HL-60 (cell line): ENCODE results near the gene MALAT1.
A peak's percentile ranks its signal among the peaks of the same experiment; 100 is the strongest.

ENCODE experiments used
- DNase-seq, 2 experiments: peaks; one replicate each; pipeline ENCODE4 v3.0.0-alpha.2; 2010 to 2020; ENCODE audit warnings: low read depth in 1 of 2, low spot score in 1 of 2
- H3K27ac ChIP-seq: fragments of 250-450 bp; sonication (Bioruptor Pico); replicated peaks from 2 replicates; pipeline ENCODE4 v1.5.1; 2020; ENCODE audit warnings: mild to moderate bottlenecking, moderate library complexity
- H3K27me3 ChIP-seq: fragments of 250-450 bp; sonication (Bioruptor Pico); 2 replicates; pipeline ENCODE4 v1.5.1; 2021; ENCODE audit warnings: mild to moderate bottlenecking, moderate library complexity; ENCODE audit not compliant: insufficient read depth, poor library complexity, severe bottlenecking
- H3K4me3 ChIP-seq: replicated peaks from 2 replicates; pipeline ENCODE4 v1.5.1; 2011; ENCODE audit warnings: mild to moderate bottlenecking, control low read depth, low read length; ENCODE audit not compliant: insufficient read depth
- GABPA ChIP-seq: IDR thresholded peaks from 2 replicates; pipeline ENCODE4 v1.6.1; 2012; ENCODE audit warnings: low read depth
- POLR2AphosphoS5 ChIP-seq: IDR thresholded peaks from 2 replicates; pipeline ENCODE4 v1.6.1; 2012; ENCODE audit warnings: low read depth
- SPI1 ChIP-seq: IDR thresholded peaks from 2 replicates; pipeline ENCODE4 v1.6.1; 2012; ENCODE audit warnings: low read depth, mild to moderate bottlenecking, borderline replicate concordance
- TF ChIP-seq, protein P1 (sequence below): IDR thresholded peaks from 2 replicates; pipeline ENCODE4 v1.6.1; 2012; ENCODE audit warnings: low read depth; ENCODE audit not compliant: insufficient replicate concordance
- TF ChIP-seq, protein P2 (sequence below): IDR thresholded peaks from one replicate; pipeline ENCODE4 v1.5.1; 2011; ENCODE audit warnings: low read length, control low read depth, inconsistent platforms; ENCODE audit not compliant: insufficient read depth

MALAT1 gene

DNA sequence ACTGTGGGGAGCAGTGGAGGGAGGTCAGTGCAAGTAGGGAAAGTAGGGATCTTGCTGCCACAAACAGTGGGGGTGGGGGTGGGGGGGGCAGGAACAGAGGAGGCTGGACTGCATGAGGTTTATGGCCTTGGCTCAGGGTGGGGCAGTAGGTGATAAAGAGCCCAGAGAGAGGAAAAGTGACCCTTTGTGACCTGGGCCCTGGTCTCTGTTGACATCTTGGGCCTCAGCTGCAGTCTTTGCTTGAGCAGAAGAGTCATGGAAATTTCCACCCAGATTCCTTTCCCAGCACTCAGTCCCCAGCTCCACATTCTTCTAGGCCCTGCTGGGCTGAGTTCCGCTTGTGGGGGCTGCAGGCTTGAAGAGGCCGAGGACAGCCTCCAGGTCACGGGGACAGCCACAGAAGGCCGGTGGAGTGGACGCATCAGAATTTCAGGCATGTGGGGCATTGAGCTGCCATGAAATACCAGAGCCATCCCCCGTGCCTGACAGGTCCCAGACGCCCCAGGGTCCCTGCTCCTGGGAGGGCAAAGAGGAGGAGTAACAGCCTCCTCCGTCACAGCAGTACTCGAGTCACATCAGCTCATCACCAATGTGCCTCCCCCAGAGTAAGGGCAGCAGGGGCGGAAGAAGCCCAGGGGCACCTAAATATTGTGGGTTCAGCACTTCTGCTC, 9.7 kb upstream of the MALAT1 start:
- DNase-seq, result no peak
- H3K4me3 ChIP-seq, result no peak overlapping the region
- no peaks in the 10 kb centered on the region for H3K27me3 ChIP-seq
- H3K27ac ChIP-seq, result no peak overlapping the region
- no peak for TF ChIP-seq POLR2AphosphoS5
- TF ChIP-seq, protein P1, sequence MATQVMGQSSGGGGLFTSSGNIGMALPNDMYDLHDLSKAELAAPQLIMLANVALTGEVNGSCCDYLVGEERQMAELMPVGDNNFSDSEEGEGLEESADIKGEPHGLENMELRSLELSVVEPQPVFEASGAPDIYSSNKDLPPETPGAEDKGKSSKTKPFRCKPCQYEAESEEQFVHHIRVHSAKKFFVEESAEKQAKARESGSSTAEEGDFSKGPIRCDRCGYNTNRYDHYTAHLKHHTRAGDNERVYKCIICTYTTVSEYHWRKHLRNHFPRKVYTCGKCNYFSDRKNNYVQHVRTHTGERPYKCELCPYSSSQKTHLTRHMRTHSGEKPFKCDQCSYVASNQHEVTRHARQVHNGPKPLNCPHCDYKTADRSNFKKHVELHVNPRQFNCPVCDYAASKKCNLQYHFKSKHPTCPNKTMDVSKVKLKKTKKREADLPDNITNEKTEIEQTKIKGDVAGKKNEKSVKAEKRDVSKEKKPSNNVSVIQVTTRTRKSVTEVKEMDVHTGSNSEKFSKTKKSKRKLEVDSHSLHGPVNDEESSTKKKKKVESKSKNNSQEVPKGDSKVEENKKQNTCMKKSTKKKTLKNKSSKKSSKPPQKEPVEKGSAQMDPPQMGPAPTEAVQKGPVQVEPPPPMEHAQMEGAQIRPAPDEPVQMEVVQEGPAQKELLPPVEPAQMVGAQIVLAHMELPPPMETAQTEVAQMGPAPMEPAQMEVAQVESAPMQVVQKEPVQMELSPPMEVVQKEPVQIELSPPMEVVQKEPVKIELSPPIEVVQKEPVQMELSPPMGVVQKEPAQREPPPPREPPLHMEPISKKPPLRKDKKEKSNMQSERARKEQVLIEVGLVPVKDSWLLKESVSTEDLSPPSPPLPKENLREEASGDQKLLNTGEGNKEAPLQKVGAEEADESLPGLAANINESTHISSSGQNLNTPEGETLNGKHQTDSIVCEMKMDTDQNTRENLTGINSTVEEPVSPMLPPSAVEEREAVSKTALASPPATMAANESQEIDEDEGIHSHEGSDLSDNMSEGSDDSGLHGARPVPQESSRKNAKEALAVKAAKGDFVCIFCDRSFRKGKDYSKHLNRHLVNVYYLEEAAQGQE, result no peak
- TF ChIP-seq, protein P2, sequence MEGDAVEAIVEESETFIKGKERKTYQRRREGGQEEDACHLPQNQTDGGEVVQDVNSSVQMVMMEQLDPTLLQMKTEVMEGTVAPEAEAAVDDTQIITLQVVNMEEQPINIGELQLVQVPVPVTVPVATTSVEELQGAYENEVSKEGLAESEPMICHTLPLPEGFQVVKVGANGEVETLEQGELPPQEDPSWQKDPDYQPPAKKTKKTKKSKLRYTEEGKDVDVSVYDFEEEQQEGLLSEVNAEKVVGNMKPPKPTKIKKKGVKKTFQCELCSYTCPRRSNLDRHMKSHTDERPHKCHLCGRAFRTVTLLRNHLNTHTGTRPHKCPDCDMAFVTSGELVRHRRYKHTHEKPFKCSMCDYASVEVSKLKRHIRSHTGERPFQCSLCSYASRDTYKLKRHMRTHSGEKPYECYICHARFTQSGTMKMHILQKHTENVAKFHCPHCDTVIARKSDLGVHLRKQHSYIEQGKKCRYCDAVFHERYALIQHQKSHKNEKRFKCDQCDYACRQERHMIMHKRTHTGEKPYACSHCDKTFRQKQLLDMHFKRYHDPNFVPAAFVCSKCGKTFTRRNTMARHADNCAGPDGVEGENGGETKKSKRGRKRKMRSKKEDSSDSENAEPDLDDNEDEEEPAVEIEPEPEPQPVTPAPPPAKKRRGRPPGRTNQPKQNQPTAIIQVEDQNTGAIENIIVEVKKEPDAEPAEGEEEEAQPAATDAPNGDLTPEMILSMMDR, result no peak
- TF ChIP-seq SPI1, result no peak
- no peak for TF ChIP-seq GABPA

DNA sequence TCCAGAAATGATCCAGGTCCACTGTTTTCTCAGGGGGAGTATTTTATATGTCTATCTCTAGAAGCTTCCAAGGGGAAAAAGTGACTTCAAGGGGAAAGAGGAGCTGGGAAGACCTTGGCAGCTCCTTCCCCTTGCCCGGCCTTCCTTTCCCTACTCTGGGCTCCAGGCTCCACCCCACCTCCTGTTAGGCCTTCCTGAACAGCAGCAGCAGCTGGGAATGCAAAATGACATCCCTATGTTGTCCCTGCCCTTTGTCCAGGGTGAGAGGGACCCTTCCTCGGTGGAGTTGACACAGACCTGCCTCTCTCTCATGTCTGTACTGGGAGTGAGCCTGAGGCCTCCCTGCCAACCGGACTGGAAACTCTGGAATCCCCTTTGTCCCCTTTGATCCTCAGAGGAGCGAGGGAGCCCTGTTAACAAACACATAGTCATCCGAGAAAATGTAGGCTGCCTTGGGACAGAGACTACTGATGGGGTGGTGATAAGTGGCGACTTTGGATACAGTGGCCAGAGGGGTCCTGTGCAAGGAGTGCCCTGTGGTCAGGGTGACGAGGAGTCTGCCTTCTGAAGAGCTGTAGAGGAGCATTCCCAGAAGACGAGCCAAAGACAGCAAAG, 9.0 kb upstream of the MALAT1 start:
- Histone ChIP-seq H3K27me3 (no peaks in the 10 kb centered on the region), H3K27ac (no peak overlapping the region), H3K4me3 (no peak overlapping the region)
- TF ChIP-seq GABPA (no peak), SPI1 (no peak), POLR2AphosphoS5 (no peak)
- TF ChIP-seq, protein P2, result no peak
- TF ChIP-seq, protein P1, result no peak
- no peak for DNase-seq

DNA sequence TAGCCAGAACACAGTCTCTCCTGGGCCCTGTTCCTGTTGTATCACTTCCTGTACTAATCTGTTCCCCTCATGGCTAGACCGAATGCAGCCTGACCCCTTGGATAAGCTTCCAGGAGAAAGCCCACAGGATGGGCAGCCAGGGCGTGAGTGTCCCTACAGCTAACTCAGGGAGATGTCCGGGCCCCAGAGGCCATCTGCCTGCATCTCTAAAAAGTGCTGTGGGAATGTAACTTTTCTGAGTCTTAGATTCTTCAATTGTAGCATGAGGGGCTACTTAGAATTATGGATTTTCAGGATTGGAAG, 7.7 kb upstream of the MALAT1 start:
- DNase-seq, result no peak
- H3K27ac ChIP-seq, result peak overlapping the region; percentile 79
- H3K4me3 ChIP-seq, result no peak overlapping the region
- TF ChIP-seq GABPA, result no peak
- no peak for TF ChIP-seq SPI1
- TF ChIP-seq POLR2AphosphoS5, result no peak
- TF ChIP-seq, protein P1, result no peak
- TF ChIP-seq, protein P2, result no peak
- H3K27me3 ChIP-seq, result no peaks in the 10 kb centered on the region
